NCI-H1694 (cell line): ENCODE data around the gene RBM26.

ENCODE experiments used
- DNase-seq: peaks from one replicate; lab custom pipeline; 2025; lab: John Stamatoyannopoulos, UW

Gene RBM26

DNA sequence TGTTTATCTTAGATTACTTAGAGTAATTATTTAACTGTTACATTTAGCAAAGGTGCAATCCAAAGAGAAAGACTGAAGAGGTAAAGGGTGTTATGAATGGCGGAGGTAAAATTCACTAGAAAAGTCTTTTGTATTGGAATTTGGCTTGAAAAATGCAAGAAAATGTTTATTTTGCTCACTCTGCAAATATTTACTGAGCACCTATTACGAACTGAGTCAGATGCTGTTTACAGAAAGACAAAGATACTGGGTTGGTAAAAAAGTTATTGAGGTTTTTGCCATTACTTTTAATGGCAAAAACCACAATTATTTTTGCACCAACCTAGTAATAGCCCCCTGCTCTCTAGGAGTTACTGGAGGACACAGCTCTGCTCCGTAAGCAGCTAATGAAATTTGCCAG lies 135.2 kb downstream of the RBM26 start:
- DNase-seq = no peak
